ENCODE results near the gene DOCK4.

Gene DOCK4

DNA sequence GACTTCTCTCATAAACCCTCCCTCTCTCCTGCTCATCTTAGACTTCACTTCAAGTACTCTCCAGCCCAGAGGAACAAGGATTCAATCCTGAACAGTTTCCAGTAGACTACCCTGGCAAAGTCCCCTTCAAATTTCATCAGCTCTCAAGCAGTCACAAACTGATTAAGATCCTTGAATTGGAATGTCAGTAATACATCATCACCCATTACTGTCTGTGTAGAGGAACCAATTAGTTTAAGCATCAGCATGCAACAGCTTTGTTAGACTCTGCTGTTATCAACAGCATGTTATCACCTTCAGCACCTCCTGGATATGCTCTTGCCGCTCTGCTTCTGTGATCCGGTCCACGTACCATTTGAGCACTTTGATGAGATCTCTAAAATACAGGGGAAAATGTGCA lies 336.9 kb downstream of the DOCK4 start:
- no peaks in the 10 kb centered on the region for H3K4me1 ChIP-seq (ENCODE audit: insufficient read depth, poor library complexity, severe bottlenecking)
- TF ChIP-seq, protein P1, sequence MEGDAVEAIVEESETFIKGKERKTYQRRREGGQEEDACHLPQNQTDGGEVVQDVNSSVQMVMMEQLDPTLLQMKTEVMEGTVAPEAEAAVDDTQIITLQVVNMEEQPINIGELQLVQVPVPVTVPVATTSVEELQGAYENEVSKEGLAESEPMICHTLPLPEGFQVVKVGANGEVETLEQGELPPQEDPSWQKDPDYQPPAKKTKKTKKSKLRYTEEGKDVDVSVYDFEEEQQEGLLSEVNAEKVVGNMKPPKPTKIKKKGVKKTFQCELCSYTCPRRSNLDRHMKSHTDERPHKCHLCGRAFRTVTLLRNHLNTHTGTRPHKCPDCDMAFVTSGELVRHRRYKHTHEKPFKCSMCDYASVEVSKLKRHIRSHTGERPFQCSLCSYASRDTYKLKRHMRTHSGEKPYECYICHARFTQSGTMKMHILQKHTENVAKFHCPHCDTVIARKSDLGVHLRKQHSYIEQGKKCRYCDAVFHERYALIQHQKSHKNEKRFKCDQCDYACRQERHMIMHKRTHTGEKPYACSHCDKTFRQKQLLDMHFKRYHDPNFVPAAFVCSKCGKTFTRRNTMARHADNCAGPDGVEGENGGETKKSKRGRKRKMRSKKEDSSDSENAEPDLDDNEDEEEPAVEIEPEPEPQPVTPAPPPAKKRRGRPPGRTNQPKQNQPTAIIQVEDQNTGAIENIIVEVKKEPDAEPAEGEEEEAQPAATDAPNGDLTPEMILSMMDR (IDR thresholded peaks at IDR 0.05; ENCODE audit: poor library complexity, severe bottlenecking) = no peak
- no peak for ATAC-seq (ENCODE audit: low read depth)

DNA sequence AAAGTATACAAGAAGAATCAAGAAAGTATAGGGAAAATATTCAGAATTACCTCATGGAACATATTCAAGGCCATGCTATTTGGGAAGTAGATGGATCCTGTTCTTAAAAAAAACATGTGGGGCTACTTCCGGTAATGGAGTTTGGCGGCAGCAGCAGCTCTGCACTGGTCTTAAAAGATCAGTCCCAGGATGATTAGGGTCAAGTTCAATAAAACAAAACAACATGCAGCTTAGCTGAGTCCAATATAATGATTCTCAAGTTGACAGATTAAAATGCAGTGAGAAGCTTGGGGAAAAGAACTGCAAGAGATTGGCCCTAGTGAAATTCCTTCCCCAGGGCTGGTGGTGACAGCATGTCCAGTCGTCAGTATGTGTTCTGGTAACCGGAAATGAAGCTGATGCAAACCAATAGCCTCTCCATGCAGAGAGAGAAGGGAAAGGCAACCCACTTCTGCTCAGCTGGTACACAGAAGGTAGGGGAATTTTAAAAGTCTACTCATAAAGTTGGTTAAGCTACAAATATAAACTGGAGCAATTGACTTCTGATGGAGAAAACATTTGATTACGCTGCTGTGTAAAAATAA lies 338.8 kb downstream of the DOCK4 start:
- Histone ChIP-seq H3K4me3 (ENCODE audit: severe bottlenecking) (no peak overlapping the region), H3K27me3 (ENCODE audit: insufficient read depth, poor library complexity, severe bottlenecking) (no peaks in the 10 kb centered on the region), H3K36me3 (ENCODE audit: low read depth) (peaks cover 21% of the 10 kb centered on the region), H3K4me1 (ENCODE audit: insufficient read depth, poor library complexity, severe bottlenecking) (no peaks in the 10 kb centered on the region), H3K9me3 (ENCODE audit: severe bottlenecking) (no peaks in the 10 kb centered on the region), H3K27ac (ENCODE audit: poor library complexity, severe bottlenecking) (no peak overlapping the region)
- DNase-seq (ENCODE audit: low spot score) = no peak
- TF ChIP-seq, protein P1 (IDR thresholded peaks at IDR 0.05; ENCODE audit: poor library complexity, severe bottlenecking) = no peak
- ATAC-seq (ENCODE audit: low read depth) = no peak

More for the DNA sequence above, 336.9 kb downstream of the DOCK4 start:
- DNase-seq (ENCODE audit: low spot score) = no peak
- peaks cover 12% of the 10 kb centered on the region; the same call in 1 of the 2 replicates for H3K36me3 ChIP-seq (ENCODE audit: low read depth)
- no peaks in the 10 kb centered on the region for H3K27me3 ChIP-seq (ENCODE audit: insufficient read depth, poor library complexity, severe bottlenecking)
- H3K4me3 ChIP-seq (ENCODE audit: severe bottlenecking) = no peak overlapping the region
- H3K9me3 ChIP-seq (ENCODE audit: severe bottlenecking) = no peaks in the 10 kb centered on the region
- H3K27ac ChIP-seq (ENCODE audit: poor library complexity, severe bottlenecking) = no peak overlapping the region

DNA sequence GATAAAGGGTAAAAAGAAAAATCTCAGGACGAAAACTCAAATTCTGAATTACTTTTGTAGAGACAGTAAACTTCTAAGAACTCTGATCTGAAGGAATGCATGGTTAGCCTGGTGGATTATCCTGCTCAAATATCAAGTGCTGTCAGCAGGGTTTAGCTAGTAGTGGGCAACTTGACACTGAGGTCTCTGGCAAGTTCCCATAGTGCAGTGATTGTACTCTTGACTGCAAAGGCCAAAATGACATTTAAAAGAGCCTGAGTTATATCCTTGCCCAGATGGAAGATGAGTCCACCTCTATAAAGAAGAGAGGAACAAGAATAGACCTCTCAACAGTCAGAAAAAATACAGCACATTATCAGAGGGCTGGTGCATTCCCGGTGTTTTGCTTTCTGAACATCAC lies 339.4 kb downstream of the DOCK4 start:
- Histone ChIP-seq H3K4me1 (ENCODE audit: insufficient read depth, poor library complexity, severe bottlenecking) (no peaks in the 10 kb centered on the region), H3K4me3 (ENCODE audit: severe bottlenecking) (no peak overlapping the region), H3K27ac (ENCODE audit: poor library complexity, severe bottlenecking) (no peak overlapping the region), H3K9me3 (ENCODE audit: severe bottlenecking) (no peaks in the 10 kb centered on the region), H3K36me3 (ENCODE audit: low read depth) (peaks cover 25% of the 10 kb centered on the region), H3K27me3 (ENCODE audit: insufficient read depth, poor library complexity, severe bottlenecking) (no peaks in the 10 kb centered on the region)
- TF ChIP-seq, protein P1 (IDR thresholded peaks at IDR 0.05; ENCODE audit: poor library complexity, severe bottlenecking) = no peak
- DNase-seq (ENCODE audit: low spot score) = no peak
- ATAC-seq (ENCODE audit: low read depth) = no peak

DNA sequence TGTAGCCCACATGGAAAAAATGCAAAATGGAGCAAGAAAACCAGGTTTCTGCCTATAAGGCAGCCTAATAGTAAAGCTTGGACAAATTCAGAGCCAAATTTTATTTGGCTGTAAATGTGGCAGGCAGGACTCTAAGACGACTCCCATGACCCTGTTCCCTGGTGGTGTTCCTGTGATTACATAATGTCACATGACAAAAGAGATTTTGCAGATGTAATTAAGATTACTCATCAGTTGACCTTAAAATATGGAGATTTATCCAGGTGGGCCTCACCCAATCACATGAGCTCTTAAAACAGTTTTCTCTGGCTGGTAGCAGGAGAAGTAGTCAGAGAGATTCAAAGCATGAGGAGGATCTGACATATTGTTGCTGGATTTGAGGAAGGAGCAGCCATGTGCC lies 340.8 kb downstream of the DOCK4 start:
- H3K4me1 ChIP-seq (ENCODE audit: insufficient read depth, poor library complexity, severe bottlenecking) = no peaks in the 10 kb centered on the region
- H3K4me3 ChIP-seq (ENCODE audit: severe bottlenecking) = no peak overlapping the region
- ATAC-seq (ENCODE audit: low read depth) = no peak
- H3K27me3 ChIP-seq (ENCODE audit: insufficient read depth, poor library complexity, severe bottlenecking) = no peaks in the 10 kb centered on the region
- TF ChIP-seq, protein P1 (IDR thresholded peaks at IDR 0.05; ENCODE audit: poor library complexity, severe bottlenecking) = no peak
- peaks cover 32% of the 10 kb centered on the region for H3K36me3 ChIP-seq (ENCODE audit: low read depth)
- no peak for DNase-seq (ENCODE audit: low spot score)
- H3K9me3 ChIP-seq (ENCODE audit: severe bottlenecking) = no peaks in the 10 kb centered on the region
- H3K27ac ChIP-seq (ENCODE audit: poor library complexity, severe bottlenecking) = no peak overlapping the region

DNA sequence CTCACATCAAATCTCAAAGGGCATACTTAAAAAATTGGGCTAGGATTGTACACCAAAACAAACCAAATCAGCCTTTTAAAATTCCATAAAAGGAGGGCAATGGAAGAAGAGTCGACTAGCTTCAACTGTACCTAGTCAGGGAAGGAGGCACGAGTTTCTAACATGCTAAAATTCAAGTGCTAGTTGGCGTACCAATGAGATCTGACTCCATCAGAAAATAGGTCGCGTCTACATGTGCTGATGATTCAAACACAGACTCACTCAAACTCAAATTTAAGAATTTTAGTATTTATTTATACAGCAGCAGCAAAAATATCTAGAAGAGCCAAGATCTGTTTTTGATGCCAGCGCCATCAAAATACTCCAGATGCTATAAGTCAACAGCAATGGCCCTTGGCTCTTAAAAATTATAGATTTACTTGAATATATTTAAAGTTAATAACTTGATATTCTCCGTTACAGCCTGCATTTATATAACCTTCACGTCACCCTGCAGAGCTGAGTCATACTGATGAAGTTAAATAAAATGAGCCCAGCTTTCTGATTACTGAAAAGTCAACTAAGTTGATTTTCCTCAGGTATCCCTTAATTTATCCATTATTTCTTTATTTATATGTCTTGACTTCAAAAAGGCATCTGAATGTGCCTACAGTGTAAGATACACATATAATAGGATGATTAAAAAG lies 341.8 kb downstream of the DOCK4 start:
- Histone ChIP-seq H3K27me3 (ENCODE audit: insufficient read depth, poor library complexity, severe bottlenecking) (no peaks in the 10 kb centered on the region), H3K27ac (ENCODE audit: poor library complexity, severe bottlenecking) (no peak overlapping the region), H3K36me3 (ENCODE audit: low read depth) (peaks cover 32% of the 10 kb centered on the region), H3K4me1 (ENCODE audit: insufficient read depth, poor library complexity, severe bottlenecking) (no peaks in the 10 kb centered on the region), H3K9me3 (ENCODE audit: severe bottlenecking) (no peaks in the 10 kb centered on the region), H3K4me3 (ENCODE audit: severe bottlenecking) (no peak overlapping the region)
- ATAC-seq (ENCODE audit: low read depth) (no peak), DNase-seq (ENCODE audit: low spot score) (no peak)
- TF ChIP-seq, protein P1 (IDR thresholded peaks at IDR 0.05; ENCODE audit: poor library complexity, severe bottlenecking) = no peak

All from RWPE2 (cell line).